Ovary (tissue), 9 donors: ENCODE measurements around the gene MYL4. TPM values are rescaled to one million over a fixed set of nuclear protein-coding genes. Genes with fewer than 3 reads are reported as not detected.

Experiments
- DNase-seq, 5 donors: peaks; one replicate each; pipeline ENCODE4 v3.0.0-alpha.2; 2019 to 2020
- H3K27ac ChIP-seq, 2 donors: fragments of 200-600 bp; one replicate each; pipeline versions ENCODE4 v1.5.1 to v1.8.0; 2019 to 2022
- H3K27me3 ChIP-seq: fragments of 200-600 bp; one replicate; pipeline ENCODE4 v1.8.0; 2022
- H3K36me3 ChIP-seq: fragments of 200-600 bp; sonication (generic); one replicate; pipeline ENCODE4 v1.5.1; 2019
- H3K4me1 ChIP-seq: one replicate; pipeline ENCODE4 v1.8.1; 2013; ENCODE audit warnings: mild to moderate bottlenecking, moderate library complexity; ENCODE audit not compliant: insufficient read depth
- H3K4me3 ChIP-seq: fragments of 200-600 bp; sonication (generic); one replicate; pipeline ENCODE4 v1.5.1; 2017
- H3K9me3 ChIP-seq, 2 donors: fragments of 200-600 bp in 1 of 2; sonication (generic) in 1 of 2; one replicate each; pipeline versions ENCODE4 v1.5.1 to v1.8.1; 2013 to 2019; ENCODE audit warnings: mild to moderate bottlenecking in 1 of 2, moderate library complexity in 1 of 2
- CTCF ChIP-seq, 3 donors: fragments of 450-650 bp in 2 of 3; fragments of 200-600 bp in 1 of 3; IDR thresholded peaks; one replicate each; pipeline versions ENCODE4 v1.5.1 to v1.8.0; 2016 to 2022; ENCODE audit warnings: antibody characterized with exemption in 3 of 3, mild to moderate bottlenecking in 1 of 3
- EP300 ChIP-seq: sonication (generic); formaldehyde crosslinking; IDR thresholded peaks from one replicate; pipeline ENCODE4 v1.6.1; 2017; ENCODE audit warnings: antibody characterized with exemption
- POLR2A ChIP-seq: fragments of 450-650 bp; IDR thresholded peaks from one replicate; pipeline ENCODE4 v1.6.1; 2017; ENCODE audit warnings: antibody characterized with exemption, mild to moderate bottlenecking, moderate library complexity
- WGBS, 3 donors: extraction: QIAGEN DNeasy Blood & Tissue Kit in 1 of 3; methylation state at CpG; one replicate each; pipeline versions ENCODE4 v1.1.5 to v1.1.7; 2013 to 2017; 5-methylcytosine and 5-hydroxymethylcytosine counted together
- intact Hi-C, 4 donors: fragments of 100-400 bp; cut with DNase I; formaldehyde crosslinking; loops; one replicate each; pipeline versions ENCODE4 v1.11.0 to v1.15.1; 2022 to 2023
- polyA plus RNA-seq, 2 donors: library from polyadenylated mRNA; stranded (reverse); fragments of 200-250 nt in 1 of 2; fragments of 350-450 nt in 1 of 2; fragmentation: Illumina TruSeq in 1 of 2; extraction: RNeasy Lipid Tissue Mini Kit (QIAGEN cat#74804) in 1 of 2; gene quantifications; one replicate each; pipeline ENCODE4 v1.2.3, GENCODE V29; 2013 to 2014
- total RNA-seq, 7 donors: library from RNA; depleted of rRNA in 2 of 7; stranded (reverse); fragments of >200 nt in 2 of 7; fragmentation: NEBNext Ultra II Directional in 3 of 7; extraction: Animal tissue kit (Norgen Biotek cat#: 25700) in 3 of 7; gene quantifications; one replicate each; pipeline versions ENCODE4 v1.1.0 to v1.2.4, GENCODE V29; 2016 to 2023
- donor health status: DM: no; HTN: no; CAD: no; lungs with moderate emphysema.
- donor health status: DM: no; HTN: no; CAD: no.
- donor health status: Bipolar disorder and iron deficiency.
- donor health status: DM: yes; HTN: yes; CAD: no.
- donor health status: DM: no; HTN: no; CAD: no.
- donor health status: DM: yes; HTN: yes; CAD: no.

MYL4 gene
- total and polyA plus RNA-seq, 9 donors = 0.28 to 0.79 (median 0.37) TPM; not detected in 5

- H3K4me1 ChIP-seq = peaks cover 9% of the 10 kb centered on the region
- DNase-seq = no peak
- H3K36me3 ChIP-seq = no peaks in the 10 kb centered on the region
- H3K27me3 ChIP-seq = no peaks in the 10 kb centered on the region
- whole genome bisulfite sequencing, 3 donors = 87 to 89% (median 87%) methylated on average over 8 of the region's 8 CpGs
- no peak overlapping the region for H3K4me3 ChIP-seq
- H3K27ac ChIP-seq = no peak overlapping the region
- intact Hi-C loops = no loop called here
- no peaks in the 10 kb centered on the region for H3K9me3 ChIP-seq
- TF ChIP-seq CTCF (IDR thresholded peaks at IDR 0.05) = no peak
- TF ChIP-seq POLR2A = no peak
- no peak for TF ChIP-seq EP300
These were observed 1.7 kb upstream of the MYL4 start for GRCh38 chr17:47207143-47208067.

- H3K36me3 ChIP-seq = no peaks in the 10 kb centered on the region
- no peaks in the 10 kb centered on the region for H3K9me3 ChIP-seq
- no peaks in the 10 kb centered on the region for H3K27me3 ChIP-seq
- intact Hi-C loops = no loop called here
- no peak for DNase-seq
- H3K4me3 ChIP-seq = no peak overlapping the region
- TF ChIP-seq CTCF (IDR thresholded peaks at IDR 0.05) (no peak), POLR2A (no peak), EP300 (no peak)
- H3K4me1 ChIP-seq = peaks cover 9% of the 10 kb centered on the region
- H3K27ac ChIP-seq = no peak overlapping the region
- 91 to 97% (median 96%) methylated on average over 3 of the region's 3 CpGs for WGBS, 3 donors
These were observed 351 bp downstream of the MYL4 start for GRCh38 chr17:47209499-47209898.

GRCh38 chr17:47210105-47210504 is 957 bp downstream of the MYL4 start:
- no peaks in the 10 kb centered on the region for H3K36me3 ChIP-seq
- DNase-seq = no peak
- no peak overlapping the region for H3K27ac ChIP-seq
- no peaks in the 10 kb centered on the region for H3K9me3 ChIP-seq
- no peak overlapping the region for H3K4me3 ChIP-seq
- TF ChIP-seq POLR2A (no peak), CTCF (IDR thresholded peaks at IDR 0.05) (no peak), EP300 (no peak)
- peaks cover 4% of the 10 kb centered on the region for H3K4me1 ChIP-seq
- H3K27me3 ChIP-seq = no peaks in the 10 kb centered on the region
- 38 to 58% (median 47%) methylated on average over 3 of the region's 3 CpGs for WGBS, 3 donors
- intact Hi-C loops = no loop called here

GRCh38 chr17:47210779-47211178 is 1.6 kb downstream of the MYL4 start:
- Histone ChIP-seq H3K4me1 (peaks cover under 1% of the 10 kb centered on the region), H3K36me3 (no peaks in the 10 kb centered on the region), H3K9me3 (no peaks in the 10 kb centered on the region), H3K27me3 (no peaks in the 10 kb centered on the region), H3K4me3 (no peak overlapping the region), H3K27ac (no peak overlapping the region)
- TF ChIP-seq EP300 (no peak), CTCF (IDR thresholded peaks at IDR 0.05) (no peak), POLR2A (no peak)
- WGBS, 3 donors = 77 to 88% (median 82%) methylated on average over 2 of the region's 2 CpGs
- intact Hi-C loops = no loop called here
- no peak for DNase-seq
